HG03064 (cell line): ENCODE results near the gene PLA2G4B.
A peak's percentile ranks its signal among the peaks of the same experiment; 100 is the strongest.

Source experiments
- ATAC-seq: cut with Tn5 transposase; IDR thresholded peaks from one replicate; pipeline ENCODE4 v1.9.1; 2021; ENCODE audit warnings: low read depth; ENCODE audit not compliant: unreplicated experiment

The PLA2G4B gene

DNA sequence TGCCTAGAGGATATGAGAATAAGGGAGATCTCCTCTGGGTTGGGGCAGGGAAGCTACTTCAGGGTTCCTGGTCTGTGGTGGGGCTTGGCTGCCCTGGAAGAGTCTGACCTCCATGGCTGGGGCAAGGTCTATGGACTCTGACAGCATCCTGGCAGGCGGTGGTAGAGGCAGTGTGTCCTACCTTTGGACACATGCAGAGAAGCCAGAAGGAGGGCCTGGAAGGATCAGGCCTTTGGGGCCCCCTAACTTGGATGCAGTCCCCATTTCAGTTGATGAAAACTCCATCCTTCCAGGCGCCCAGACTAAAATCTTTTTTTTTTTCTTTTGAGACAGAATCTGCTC, 44.8 kb downstream of the PLA2G4B start:
- no peak for ATAC-seq

DNA sequence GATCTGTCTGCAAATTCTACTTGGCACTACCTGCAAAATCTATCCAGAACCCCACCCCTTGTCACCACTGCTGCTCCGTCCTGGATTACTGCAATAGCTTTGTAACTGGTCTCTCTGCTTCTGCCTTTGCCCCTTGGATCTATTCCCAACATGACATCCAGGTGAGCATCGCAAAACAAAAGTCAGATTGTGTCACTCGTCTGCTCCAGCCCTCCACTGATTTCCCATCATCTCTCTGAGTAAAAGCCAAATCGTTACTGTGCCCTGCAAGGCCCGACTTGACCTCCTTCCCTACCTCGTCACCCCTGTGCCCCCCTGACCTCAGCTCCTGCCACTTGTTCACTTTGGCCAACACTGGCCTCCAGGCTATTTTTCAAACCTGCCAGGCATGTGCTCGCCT, 45.8 kb downstream of the PLA2G4B start:
- ATAC-seq = no peak

DNA sequence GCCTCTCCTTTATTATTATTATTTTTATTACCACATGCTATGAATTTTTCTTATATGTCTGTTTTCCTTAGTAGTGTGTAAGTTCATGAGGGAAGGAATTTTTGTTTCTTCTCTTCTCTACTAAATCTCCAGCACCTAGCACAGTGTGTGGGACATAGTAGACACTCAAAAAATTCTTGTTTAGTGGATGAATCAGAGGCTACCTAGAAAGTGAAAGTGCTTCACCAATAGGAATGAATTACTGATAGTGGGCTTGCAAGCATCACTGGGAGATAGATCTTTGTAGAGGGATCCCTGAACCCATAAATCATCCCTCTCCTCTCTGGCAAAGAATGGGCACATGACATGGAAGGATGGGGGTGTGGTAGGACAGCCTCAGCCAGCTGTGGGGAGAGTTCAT, 46.7 kb downstream of the PLA2G4B start:
- ATAC-seq = no peak

DNA sequence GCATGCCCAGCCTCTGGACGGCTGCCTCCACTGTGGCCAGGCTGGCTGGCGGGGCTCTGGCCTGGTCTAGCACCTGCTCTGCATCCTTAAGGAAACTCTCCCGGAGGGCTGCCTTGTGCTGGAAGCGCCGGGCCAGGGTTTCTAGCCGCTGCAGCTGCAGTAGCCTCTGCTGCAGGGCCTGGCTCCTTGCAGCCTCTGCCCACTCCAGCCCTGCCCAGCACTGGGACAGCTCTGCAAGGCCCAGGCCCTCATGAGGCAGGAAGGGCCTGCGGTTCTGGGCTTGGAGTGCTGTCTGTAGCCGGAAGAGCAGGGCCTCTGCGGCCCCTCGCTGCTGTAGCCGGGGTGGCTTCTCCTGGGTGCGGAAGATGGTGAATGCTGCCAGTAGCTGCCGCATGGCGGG, 47.2 kb downstream of the PLA2G4B start:
- ATAC-seq = no peak

DNA sequence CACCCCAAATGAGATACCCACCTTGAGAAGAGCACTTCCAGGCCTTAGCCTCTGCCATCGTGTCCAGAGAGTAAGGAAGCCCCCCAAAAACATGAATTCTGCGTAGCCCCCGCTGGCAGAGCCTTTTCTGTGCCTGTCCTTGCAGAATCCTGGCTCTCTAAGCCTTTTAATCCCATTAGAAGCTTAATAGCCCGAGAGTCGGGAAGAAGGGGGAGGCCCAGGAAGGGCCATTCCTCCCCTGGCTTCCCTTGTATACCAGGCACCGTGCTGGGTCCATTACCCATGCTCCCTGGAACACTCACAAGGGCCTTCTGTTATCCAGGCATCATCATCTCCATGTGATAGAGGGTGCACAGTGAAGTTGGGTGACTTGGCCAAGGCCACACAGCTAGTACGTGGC, 48.1 kb downstream of the PLA2G4B start:
- no peak for ATAC-seq

DNA sequence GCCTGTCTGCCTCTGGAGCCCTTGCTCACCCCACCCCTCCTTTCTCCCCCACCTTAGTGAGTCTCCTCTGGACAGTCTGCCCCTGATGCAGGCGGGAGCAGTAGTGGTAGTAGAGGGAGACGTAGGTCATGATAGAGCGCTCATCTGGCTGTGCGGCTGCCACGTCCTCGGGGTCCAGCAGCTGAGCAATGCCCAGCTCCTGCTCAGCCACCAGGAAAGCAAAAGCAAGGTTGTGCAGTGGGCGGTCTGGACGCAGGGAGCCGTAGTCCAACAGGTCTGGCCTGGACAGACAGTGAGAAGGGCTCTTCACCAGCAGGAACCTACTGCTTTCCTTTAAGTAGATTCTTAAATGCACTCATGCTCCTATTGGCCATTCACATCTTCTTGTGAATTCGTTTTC, 48.5 kb downstream of the PLA2G4B start:
- ATAC-seq = no peak

DNA sequence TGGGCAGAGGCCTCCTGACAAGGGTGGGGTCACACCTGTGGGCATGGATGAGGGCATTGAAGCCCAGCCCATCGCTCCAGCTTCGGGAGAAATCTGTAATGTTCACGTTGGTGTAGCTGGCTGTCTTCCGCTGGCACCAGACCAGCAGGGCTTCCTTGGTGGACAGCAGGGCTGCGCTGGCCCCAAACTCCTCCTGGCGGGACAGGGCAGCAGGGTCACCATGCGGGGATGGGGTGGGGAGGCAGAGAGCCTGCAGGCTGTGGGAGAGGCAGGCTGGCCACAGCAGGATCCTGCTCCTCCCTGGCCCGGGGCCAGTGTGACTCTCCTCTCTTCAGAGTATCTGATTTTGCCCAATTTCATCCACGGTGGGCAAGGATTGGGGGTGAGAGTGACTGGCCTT, 49.2 kb downstream of the PLA2G4B start:
- no peak for ATAC-seq

DNA sequence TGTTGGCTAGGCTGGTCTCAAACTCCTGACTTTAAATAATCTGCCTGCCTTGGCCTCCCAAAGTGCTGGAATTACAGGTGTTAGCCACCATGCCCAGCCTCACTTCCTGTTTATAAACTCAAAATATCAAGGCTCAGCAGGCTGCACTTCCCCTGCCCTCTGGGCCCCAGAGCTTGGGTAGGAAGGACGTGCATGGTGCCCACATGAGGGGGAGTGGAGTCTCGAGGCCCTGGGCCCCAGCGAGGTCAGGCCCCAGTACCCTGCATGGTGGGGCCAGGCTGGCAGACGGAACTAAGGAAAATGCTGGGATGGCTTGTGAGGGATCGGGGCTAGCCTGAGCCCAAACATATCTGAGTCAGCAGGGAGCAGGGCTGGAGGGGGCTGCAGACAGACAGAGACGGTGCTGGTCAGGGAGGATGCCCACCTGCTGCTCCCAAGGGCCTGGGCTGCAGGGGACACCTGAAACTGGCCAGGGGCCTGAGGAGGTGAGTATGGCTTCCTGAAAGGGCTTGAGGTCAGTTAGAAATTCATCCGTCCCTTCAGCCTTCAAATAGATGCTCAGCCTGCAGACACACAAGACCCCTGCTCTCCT, 50.1 kb downstream of the PLA2G4B start:
- ATAC-seq = no peak

DNA sequence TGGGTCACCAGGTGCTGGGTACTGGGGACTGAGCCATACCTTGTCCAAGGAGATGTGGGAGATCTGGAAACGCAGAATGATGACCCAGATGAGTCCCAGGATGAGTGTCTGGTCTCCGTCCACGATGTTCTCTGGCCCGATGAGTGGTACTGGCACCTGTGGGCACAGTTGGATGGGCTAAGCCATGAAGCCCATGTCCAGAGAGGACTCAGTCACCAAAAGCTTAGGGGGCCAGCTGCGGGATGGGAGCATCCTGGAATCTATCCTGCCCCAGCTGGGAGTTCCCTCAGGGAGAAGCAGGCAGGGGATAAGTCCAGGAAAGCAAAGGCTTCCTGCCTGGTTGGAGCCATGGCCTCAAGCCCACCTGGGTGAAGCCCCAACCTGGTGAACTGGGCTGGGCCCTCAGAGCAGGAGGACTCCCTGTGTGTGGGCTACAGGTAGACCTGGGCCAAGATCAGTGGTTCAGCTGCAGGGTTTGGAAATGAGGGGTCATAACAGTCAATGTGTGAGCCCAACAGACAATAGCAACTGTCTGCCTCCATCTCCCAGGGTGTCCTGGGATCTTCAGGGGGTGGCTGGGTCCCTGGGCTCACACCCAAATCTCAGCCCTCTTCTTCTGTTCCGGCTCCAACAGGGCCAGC, 51.5 kb downstream of the PLA2G4B start:
- no peak for ATAC-seq

DNA sequence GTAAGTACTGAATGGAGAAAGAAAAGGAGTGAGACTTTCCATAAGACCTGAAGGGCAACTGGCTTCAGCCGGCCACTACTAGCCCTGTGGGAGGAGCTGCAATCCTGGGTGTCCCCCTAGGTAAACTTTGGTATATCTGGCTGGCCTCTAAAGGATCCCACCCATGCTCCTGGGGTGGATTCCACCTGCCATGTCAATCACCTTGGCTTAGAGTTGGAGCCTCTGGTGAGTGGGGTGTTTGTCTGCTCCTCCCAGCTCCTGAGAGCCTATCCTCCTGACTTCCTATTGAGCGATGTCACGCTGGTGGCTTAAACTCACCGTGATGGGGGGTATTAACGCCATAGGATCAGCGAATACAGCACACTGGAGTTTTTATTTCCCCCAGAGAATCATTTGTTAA, 52.6 kb downstream of the PLA2G4B start:
- ATAC-seq = no peak

DNA sequence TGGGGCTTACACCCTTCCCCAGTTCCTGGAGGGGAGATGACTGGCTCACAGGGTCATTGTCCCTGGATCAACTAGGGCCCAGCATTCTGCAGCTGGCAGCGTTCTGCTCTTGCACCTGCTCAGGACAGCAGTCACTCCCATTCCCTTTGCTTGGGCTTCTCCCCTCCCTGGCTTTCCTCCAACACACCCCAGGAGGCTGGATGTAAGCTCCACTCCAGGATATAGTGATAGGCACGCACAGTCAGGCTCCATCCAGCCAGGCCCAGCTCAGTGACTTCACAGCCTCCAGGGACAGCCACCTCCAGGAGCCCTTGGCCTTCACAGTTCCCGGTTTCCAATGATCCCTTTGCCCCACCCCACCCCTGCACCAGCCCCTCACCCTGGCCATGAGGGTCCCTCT, 53.3 kb downstream of the PLA2G4B start:
- no peak for ATAC-seq

DNA sequence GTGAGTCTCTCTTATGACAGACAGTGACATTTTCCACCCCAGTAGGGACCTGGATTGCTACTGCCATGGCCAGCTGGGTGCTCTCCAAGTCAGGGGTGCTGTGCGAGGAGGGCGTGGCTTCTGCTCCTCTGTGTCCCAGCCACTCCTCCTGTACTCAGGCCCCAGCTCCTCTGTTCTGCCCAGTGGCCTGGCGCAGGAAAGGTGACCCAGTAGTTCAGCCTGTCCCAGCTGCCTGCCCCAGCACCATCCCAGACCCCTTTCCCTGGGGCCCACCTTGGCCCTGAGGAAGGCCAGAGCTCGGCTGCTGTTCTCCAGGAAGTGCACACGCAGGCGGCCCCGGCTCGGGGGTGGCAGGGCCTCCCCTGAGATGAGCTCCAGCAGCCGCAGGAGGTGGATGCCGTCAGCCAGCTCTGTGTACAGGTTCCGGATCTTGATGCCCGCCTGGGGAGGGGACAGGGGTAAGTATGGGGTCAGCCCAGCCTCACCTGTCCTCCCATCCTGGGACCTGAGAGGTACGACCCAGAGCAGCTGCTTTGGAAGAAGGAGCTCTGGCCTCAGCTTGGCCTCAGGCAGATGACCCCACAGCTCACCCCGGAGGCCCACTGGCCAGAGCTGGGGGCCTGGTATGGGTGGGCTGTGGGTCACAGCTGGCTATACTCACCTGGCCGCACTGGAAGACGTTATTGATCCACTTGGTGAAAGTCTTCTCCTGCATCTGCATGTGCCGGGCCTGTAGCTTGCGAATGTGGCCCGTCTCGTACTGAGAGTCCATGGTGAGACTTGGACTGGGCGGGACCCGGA, 54.2 kb downstream of the PLA2G4B start:
- ATAC-seq = no peak

DNA sequence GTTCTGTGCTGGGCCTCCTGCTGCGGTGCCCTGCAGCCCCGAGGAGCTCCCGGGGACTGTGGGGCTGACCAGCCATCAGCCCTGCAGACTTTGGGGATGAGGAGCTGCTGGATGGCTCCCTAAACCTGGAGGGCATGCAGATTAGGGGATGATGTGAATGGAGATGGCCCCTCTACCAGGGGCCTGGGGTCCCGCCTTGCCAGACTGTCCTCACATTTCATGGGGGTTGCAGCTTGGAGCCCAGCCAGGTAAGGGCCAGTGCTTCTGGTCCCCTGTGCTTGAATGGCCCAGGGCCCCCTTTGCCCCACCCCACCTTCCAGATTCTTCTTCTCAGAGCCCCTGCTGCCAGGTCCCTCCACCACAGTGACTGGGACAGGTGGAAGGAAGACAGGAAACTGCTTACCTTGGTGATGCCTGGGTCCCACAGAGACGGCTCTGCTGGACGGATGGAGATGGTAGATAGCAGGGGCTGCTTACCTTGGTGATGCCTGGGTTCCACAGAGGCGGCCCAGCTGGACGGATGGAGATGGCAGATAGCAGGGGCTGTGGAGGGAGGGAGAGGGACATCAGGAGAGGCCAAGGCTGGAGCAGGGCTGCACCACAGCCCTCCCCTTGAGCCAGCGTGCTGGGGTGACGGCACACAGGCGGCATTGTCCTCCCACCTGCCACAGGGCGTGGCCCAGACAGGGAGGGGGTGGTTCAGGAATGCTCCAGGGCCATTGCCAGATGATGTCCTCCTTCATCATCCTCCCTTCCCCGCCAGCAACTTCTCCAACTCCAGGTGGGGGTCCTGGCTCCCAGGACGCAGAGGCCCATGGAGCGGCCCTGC, 55.0 kb downstream of the PLA2G4B start, which contains the start of gene SPTBN5:
SPTBN5 (minus strand) TSS at position 632 of the 829 bp plus-strand sequence; CDS start at position 76, 556 bp downstream.
- ATAC-seq = no peak

DNA sequence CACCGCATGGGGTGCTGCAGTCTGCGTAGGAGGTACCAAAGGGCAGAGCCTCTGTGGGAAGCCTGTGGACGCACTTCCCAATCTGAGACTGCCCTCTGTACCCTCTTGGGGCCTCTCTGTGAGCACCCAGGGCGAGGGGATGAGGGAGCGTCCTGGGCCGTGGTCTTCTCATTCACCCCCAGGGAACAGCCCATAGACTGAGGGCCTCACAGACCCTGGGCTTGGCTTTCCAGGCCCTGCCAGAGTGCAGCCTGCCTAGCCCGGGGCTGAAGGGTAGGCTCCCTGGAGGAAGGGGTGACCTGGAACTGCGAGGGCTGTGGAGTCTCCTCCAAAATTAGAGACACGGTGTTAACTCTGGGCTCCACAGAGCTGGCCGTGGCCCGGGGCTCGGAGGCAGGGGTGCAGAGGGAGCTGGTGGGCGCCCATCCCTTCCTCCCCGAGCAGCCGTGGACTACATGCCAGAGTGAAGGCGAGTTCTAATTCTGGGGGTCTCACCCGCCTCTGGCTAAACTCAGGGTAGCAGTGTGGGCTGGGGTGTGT, 55.7 kb downstream of the PLA2G4B start:
- ATAC-seq = no peak

DNA sequence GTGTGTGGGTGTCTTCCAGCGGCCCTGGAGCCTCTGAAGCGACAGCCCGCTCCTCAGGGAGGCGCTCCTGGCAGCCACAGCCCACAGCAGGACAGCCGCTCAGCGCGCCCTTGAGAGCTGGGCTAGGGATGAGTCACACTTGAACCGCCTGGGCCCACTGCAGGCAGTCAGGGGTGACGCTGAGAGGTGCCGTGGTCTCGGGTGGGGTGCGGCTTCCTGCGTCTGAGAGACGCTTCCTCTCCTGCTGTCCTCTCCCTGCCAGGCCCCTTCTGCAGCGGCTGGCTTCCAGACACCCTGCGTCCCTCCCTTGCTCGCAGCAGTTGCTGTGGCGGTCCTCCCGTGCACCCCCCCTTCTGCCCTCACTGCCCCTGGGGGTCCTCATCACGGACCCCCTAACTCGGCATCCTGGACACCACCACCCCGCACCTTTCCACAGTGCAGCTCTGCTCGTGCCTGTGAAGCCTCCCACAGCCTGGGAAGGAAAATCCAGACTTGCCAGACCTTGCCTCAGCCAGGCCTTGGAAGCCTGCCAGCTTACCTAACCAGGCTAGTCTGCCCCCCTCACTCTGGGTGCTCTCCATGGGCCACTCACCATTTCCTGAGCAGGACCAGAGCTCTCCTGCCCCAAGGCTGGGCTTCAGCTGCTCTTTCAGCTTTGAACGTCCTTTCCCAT, 56.3 kb downstream of the PLA2G4B start:
- ATAC-seq = peak; percentile 96

DNA sequence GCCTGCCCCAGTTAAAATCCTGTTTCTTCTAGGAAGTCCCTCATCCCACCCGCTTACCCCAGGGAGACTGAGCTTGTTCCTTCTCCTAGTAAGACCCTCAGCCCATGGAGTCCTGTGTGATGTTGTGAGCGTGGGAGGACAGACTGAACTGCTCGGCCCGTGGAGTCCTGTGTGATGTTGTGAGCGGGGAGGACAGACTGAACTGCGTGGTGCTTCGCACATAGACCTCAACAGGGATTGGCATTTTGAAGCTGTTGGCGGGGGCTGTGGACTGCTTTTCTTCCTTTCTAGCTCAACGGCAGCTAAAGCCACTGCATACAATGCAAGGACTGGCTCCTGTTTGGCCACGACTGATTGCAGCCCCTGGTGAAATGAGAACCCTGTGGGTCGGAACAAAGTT, 56.8 kb downstream of the PLA2G4B start:
- ATAC-seq = no peak

DNA sequence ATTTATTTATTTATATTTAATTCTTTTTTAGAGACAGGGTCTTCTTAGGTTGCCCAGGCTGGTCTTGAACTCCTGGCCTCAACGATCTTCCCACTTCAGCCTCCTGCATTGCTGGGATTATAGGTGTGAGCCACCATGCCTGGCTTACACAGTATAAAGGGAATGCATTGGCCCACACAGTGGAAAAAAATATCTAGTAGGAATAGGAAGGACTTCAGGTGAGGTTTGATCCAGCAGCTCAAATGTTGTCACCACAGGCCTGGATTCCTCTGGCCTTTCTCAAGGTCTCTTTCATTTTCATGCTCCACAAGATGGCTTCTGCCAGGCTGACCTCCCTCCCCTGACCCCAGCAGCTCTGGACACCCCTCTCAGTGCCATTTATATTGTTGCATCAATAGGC, 57.3 kb downstream of the PLA2G4B start:
- no peak for ATAC-seq

DNA sequence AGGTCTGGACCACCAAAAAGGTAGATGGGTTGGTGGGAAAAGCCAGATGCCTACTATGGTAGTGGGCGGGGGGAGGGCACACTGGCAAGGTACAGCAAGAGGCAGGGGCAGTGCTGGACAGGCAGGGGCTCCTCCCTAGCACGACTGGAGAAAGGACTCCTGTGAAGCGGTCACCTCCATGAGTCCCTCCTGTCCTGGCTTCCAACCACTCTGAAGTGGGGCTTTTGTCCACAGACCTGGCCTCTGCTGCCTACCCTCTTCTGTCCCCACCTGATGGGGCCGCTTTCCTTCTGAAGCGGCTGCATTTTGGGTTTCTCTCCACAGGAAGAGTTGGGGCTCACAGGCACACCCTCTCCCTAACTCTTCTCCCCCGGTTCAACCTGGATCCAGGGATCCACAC, 57.9 kb downstream of the PLA2G4B start:
- ATAC-seq = no peak

DNA sequence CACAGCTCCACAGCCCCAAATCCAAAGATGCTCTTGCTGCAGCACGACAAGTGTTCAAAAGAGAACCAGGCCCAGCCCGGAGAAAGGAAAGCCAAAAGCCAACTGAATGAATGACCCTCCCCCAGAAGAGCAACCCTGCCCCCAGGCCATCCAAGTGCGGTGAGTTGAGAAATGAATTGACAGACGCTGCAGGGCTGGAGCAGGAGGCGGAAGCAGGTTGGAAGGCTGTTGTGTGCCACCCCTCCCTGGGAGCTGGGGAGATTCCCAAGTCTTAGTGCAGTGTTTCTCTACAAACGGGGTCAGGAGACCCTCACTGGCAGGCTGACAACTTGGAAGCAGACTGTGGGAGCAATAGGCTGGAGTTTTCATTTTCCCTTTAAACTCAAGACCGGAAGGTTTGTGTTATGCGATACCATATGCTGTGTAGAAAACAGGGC, 58.7 kb downstream of the PLA2G4B start:
- ATAC-seq = no peak
